CD4-positive, alpha-beta T cell (primary cell): Measurements from ENCODE around the gene INPP4B. TPM values are rescaled to one million over a fixed set of nuclear protein-coding genes. Genes with fewer than 3 reads are reported as not detected.

Experiments used
- ATAC-seq: fragments of 200-7000 bp; cut with Tn5 transposase; one replicate; pipeline ENCODE4 v1.10.0; 2022; ENCODE audit warnings: mild to moderate bottlenecking; ENCODE audit not compliant: poor library complexity
- CTCF ChIA-PET: fragments of 350-600 bp; sonication (Branson Sonifier 250); formaldehyde crosslinking; loops from one replicate; lab custom pipeline; 2021; ENCODE audit warnings: antibody characterized with exemption, inconsistent platforms; lab: Charles Lee
- POLR2A ChIA-PET: fragments of 350-600 bp; sonication (Branson Sonifier 250); formaldehyde crosslinking; loops from one replicate; lab custom pipeline; 2021; ENCODE audit warnings: antibody characterized with exemption, inconsistent platforms; lab: Charles Lee
- DNase-seq, 14 experiments: peaks; one replicate each; pipeline ENCODE4 v3.0.0-alpha.2; 2013 to 2020; ENCODE audit warnings: mixed read lengths in 2 of 14
- H3K27ac ChIP-seq, 2 donors: one replicate each; pipeline versions ENCODE4 v1.5.1 to v1.7.0; 2013; ENCODE audit warnings: low read length in 2 of 2, low read depth in 1 of 2, mild to moderate bottlenecking in 1 of 2
- H3K27me3 ChIP-seq, 2 experiments: 1 replicate in 1 of 2; 2 replicates in 1 of 2; pipeline versions ENCODE4 v1.6.1 to v1.7.0; 2013; ENCODE audit warnings: low read length in 2 of 2, control low read depth in 1 of 2, mild to moderate bottlenecking in 1 of 2, moderate library complexity in 1 of 2; ENCODE audit not compliant: insufficient read depth in 2 of 2, control insufficient read depth in 1 of 2
- H3K36me3 ChIP-seq: one replicate; pipeline ENCODE4 v1.6.1; 2013; ENCODE audit warnings: low read length, control low read depth; ENCODE audit not compliant: insufficient read depth
- H3K4me1 ChIP-seq: one replicate; pipeline ENCODE4 v1.6.1; 2013; ENCODE audit warnings: low read length, control low read depth; ENCODE audit not compliant: insufficient read depth
- H3K4me3 ChIP-seq: one replicate; pipeline ENCODE4 v1.5.1; 2013; ENCODE audit warnings: mild to moderate bottlenecking, low read length, moderate library complexity
- H3K9me3 ChIP-seq, 2 experiments: 1 replicate in 1 of 2; 2 replicates in 1 of 2; pipeline versions ENCODE4 v1.6.1 to v1.7.0; 2013; ENCODE audit warnings: low read length in 2 of 2, mild to moderate bottlenecking in 2 of 2, control low read depth in 1 of 2, moderate library complexity in 1 of 2; ENCODE audit not compliant: control insufficient read depth in 1 of 2, insufficient read depth in 1 of 2
- H3K27ac Mint-ChIP-seq: one replicate; pipeline ENCODE4 v1.8.0; 2020; ENCODE audit warnings: mixed read lengths
- H3K27me3 Mint-ChIP-seq: one replicate; pipeline ENCODE4 v1.8.0; 2021; ENCODE audit warnings: mixed read lengths
- H3K36me3 Mint-ChIP-seq: one replicate; pipeline ENCODE4 v1.8.0; 2021; ENCODE audit warnings: low read depth, mixed read lengths
- H3K4me1 Mint-ChIP-seq: one replicate; pipeline ENCODE4 v1.8.0; 2021; ENCODE audit warnings: low read depth, mixed read lengths
- H3K4me3 Mint-ChIP-seq: one replicate; pipeline ENCODE4 v1.8.0; 2020; ENCODE audit warnings: mild to moderate bottlenecking, mixed read lengths
- H3K9me3 Mint-ChIP-seq: one replicate; pipeline ENCODE4 v1.8.0; 2020; ENCODE audit warnings: mixed read lengths
- CTCF ChIP-seq: fragments of 200-600 bp; IDR thresholded peaks from one replicate; pipeline ENCODE4 v1.8.0; 2022; ENCODE audit warnings: antibody characterized with exemption, mild to moderate bottlenecking
- intact Hi-C, 2 experiments: fragments of 100-400 bp; cut with DNase I in 1 of 2; cut with micrococcal nuclease in 1 of 2; formaldehyde crosslinking; loops; one replicate each; pipeline versions ENCODE4 v1.15.1 to v1.9.0; 2023 to 2025; cut with DNase I, micrococcal nuclease
- total RNA-seq, 174 experiments: library from RNA in 2 of 174; stranded (reverse) in 2 of 174; gene quantifications; one replicate each; pipeline ENCODE4 v1.2.3 and lab custom pipeline; 2021 to 2026

The INPP4B gene
- total RNA-seq, 2 experiments from 2014 or later: 50.7 to 53.8 TPM

GRCh38 chr4:142126890-142127497, 719.1 kb downstream of the INPP4B start:
- ChIA-PET CTCF (interaction anchor here (0.6 to 0.9 kb wide), 7 partner anchors 20 to 725 kb away, joined by 3 to 7 read pairs (median 4); no protein-coding TSS in a partner anchor), POLR2A (no interaction called here)
- DNase-seq (peak; percentile 35 to 83 (median 57)), ATAC-seq (peak; percentile 80)
- no peak overlapping the region for H3K4me3 ChIP-seq
- Mint-ChIP-seq H3K27ac (peak overlapping the region; percentile 6), H3K9me3 (no peaks in the 10 kb centered on the region), H3K27me3 (no peaks in the 10 kb centered on the region), H3K36me3 (peaks cover 54% of the 10 kb centered on the region), H3K4me3 (no peak overlapping the region), H3K4me1 (peaks cover 33% of the 10 kb centered on the region)
- H3K9me3 ChIP-seq: no peaks in the 10 kb centered on the region
- peaks cover 8% of the 10 kb centered on the region for H3K4me1 ChIP-seq
- H3K27ac ChIP-seq: no peak overlapping the region
- intact Hi-C loops: loop anchor here (1.0 to 10.0 kb wide), 7 partner anchors 148 to 720 kb away; partner anchors contain the start of gene INPP4B (in 1 of the 2)
- TF ChIP-seq CTCF: peak; percentile 85
- peaks cover 35% of the 10 kb centered on the region for H3K36me3 ChIP-seq
- no peaks in the 10 kb centered on the region for H3K27me3 ChIP-seq

- ChIA-PET POLR2A (interaction anchor here (1.0 kb wide), 1 partner anchor 721 kb away, joined by 3 read pairs; the partner anchor contains the start of gene INPP4B), CTCF (no interaction called here)
- DNase-seq (no peak), ATAC-seq (no peak)
- H3K27me3 Mint-ChIP-seq: no peaks in the 10 kb centered on the region
- Histone ChIP-seq H3K9me3 (no peaks in the 10 kb centered on the region), H3K4me1 (peaks cover 8% of the 10 kb centered on the region), H3K4me3 (no peak overlapping the region), H3K27me3 (no peaks in the 10 kb centered on the region), H3K27ac (no peak overlapping the region), H3K36me3 (peaks cover 55% of the 10 kb centered on the region)
- peaks cover 68% of the 10 kb centered on the region for H3K36me3 Mint-ChIP-seq
- peaks cover 16% of the 10 kb centered on the region for H3K4me1 Mint-ChIP-seq
- intact Hi-C loops: loop anchor here (10.0 kb wide), 2 partner anchors 150 to 310 kb away; no protein-coding TSS in a partner anchor
- no peaks in the 10 kb centered on the region for H3K9me3 Mint-ChIP-seq
- TF ChIP-seq CTCF: no peak
- H3K27ac Mint-ChIP-seq: no peak overlapping the region
- no peak overlapping the region for H3K4me3 Mint-ChIP-seq
Observed at GRCh38 chr4:142124874-142125273, 721.2 kb downstream of the INPP4B start.

GRCh38 chr4:142121448-142122350, 724.4 kb downstream of the INPP4B start:
- H3K4me3 ChIP-seq: no peak overlapping the region
- H3K27ac ChIP-seq: no peak overlapping the region
- no peak overlapping the region for H3K4me3 Mint-ChIP-seq
- DNase-seq (no peak), ATAC-seq (no peak)
- intact Hi-C loops: loop anchor here (10.0 kb wide), 2 partner anchors 153 to 313 kb away; no protein-coding TSS in a partner anchor
- H3K4me1 Mint-ChIP-seq: peaks cover 15% of the 10 kb centered on the region
- H3K27me3 ChIP-seq: no peaks in the 10 kb centered on the region
- no peaks in the 10 kb centered on the region for H3K9me3 Mint-ChIP-seq
- peaks cover 58% of the 10 kb centered on the region for H3K36me3 ChIP-seq
- peak overlapping the region; percentile 33 for H3K27ac Mint-ChIP-seq
- peaks cover 90% of the 10 kb centered on the region for H3K36me3 Mint-ChIP-seq
- H3K4me1 ChIP-seq: no peaks in the 10 kb centered on the region
- ChIA-PET POLR2A (no interaction called here), CTCF (interaction anchor here (0.9 kb wide), 1 partner anchor 10 kb away, joined by 3 read pairs; no protein-coding TSS in a partner anchor)
- TF ChIP-seq CTCF: no peak
- no peaks in the 10 kb centered on the region for H3K27me3 Mint-ChIP-seq
- H3K9me3 ChIP-seq: no peaks in the 10 kb centered on the region
